Measurements from ENCODE around the gene HOXD1.

The HOXD1 gene

GRCh38 chr2:176158186-176158591 lies 30.3 kb upstream of the HOXD1 start:
- H3K4me3 ChIP-seq (ENCODE audit: low read depth in 1 of 2, low read length in 2 of 2) = no peak overlapping the region
- no peak overlapping the region for H3K4me2 ChIP-seq (ENCODE audit: insufficient read depth, low read length)
- H3K27ac ChIP-seq (ENCODE audit: low read length) = no peak overlapping the region
- TF ChIP-seq, protein P1, sequence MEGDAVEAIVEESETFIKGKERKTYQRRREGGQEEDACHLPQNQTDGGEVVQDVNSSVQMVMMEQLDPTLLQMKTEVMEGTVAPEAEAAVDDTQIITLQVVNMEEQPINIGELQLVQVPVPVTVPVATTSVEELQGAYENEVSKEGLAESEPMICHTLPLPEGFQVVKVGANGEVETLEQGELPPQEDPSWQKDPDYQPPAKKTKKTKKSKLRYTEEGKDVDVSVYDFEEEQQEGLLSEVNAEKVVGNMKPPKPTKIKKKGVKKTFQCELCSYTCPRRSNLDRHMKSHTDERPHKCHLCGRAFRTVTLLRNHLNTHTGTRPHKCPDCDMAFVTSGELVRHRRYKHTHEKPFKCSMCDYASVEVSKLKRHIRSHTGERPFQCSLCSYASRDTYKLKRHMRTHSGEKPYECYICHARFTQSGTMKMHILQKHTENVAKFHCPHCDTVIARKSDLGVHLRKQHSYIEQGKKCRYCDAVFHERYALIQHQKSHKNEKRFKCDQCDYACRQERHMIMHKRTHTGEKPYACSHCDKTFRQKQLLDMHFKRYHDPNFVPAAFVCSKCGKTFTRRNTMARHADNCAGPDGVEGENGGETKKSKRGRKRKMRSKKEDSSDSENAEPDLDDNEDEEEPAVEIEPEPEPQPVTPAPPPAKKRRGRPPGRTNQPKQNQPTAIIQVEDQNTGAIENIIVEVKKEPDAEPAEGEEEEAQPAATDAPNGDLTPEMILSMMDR (IDR thresholded peaks at IDR 0.05; ENCODE audit: borderline replicate concordance, extremely low read depth, low read length, poor library complexity, severe bottlenecking) = no peak
- no peak for TF ChIP-seq EZH2 (IDR thresholded peaks at IDR 0.05; ENCODE audit: borderline replicate concordance, low read depth, low read length, severe bottlenecking)
- H2AFZ ChIP-seq (ENCODE audit: low read depth, low read length) = no peak overlapping the region
- H4K20me1 ChIP-seq (ENCODE audit: insufficient read depth, low read length) = no peaks in the 10 kb centered on the region
- ATAC-seq (ENCODE audit: insufficient read depth, low read depth) = no peak
- no peaks in the 10 kb centered on the region for H3K36me3 ChIP-seq (ENCODE audit: insufficient read depth, low read length)
- no peak for DNase-seq
- H3K79me2 ChIP-seq (ENCODE audit: insufficient read depth, low read length) = no peaks in the 10 kb centered on the region
- H3K27me3 ChIP-seq (ENCODE audit: insufficient read depth, low read length, poor library complexity) = peaks cover 4% of the 10 kb centered on the region
- H3K4me1 ChIP-seq (ENCODE audit: insufficient read depth, low read length) = no peaks in the 10 kb centered on the region
- H3K9ac ChIP-seq (ENCODE audit: low read depth, low read length) = no peak overlapping the region
- no peaks in the 10 kb centered on the region for H3K9me3 ChIP-seq (ENCODE audit: insufficient read depth, low read length, severe bottlenecking)

DNA sequence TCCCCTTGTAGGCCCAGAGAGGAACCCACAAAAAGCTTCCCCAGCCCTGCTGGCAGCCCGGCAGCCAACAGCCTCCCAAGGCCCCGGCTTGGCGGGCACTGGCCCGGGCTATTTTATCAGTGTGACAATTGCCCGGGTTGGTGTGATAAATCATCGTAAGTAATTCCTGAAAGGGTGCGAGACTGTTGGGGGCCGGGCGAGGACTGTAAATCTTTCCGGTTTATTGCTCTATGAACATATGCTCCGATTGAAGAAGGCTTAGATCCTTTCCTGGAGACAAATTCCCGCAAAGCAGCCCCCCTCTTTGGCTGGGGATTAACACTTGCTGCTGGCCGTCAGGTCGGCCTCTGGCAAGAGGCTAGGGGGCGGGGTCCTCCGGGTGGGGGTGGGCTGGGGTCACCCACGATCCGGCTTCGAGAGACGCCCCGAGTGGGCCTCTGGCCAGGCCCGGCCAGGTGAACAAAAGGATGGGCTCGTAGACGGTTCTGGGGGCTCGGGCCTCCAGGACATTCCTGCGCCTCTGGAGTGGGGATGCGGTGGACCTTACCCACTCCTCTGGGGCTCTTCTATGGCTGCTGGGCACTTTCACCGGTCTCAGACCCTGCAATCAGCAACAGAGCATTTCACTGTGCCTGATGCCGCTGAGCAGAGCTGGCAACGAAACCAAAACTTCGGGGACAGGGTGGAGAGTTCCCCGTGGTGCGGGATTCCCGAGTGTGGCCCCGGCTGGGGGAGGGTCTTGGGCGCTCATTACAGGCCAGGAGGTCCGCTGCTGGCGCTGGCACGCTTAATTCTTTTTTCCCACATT lies 29.4 kb upstream of the HOXD1 start:
- H3K9ac ChIP-seq (ENCODE audit: low read depth, low read length) = no peak overlapping the region
- no peak overlapping the region for H3K4me2 ChIP-seq (ENCODE audit: insufficient read depth, low read length)
- no peaks in the 10 kb centered on the region for H4K20me1 ChIP-seq (ENCODE audit: insufficient read depth, low read length)
- H3K27me3 ChIP-seq (ENCODE audit: insufficient read depth, low read length, poor library complexity) = peaks cover 4% of the 10 kb centered on the region
- no peak for DNase-seq
- no peak for TF ChIP-seq EZH2 (IDR thresholded peaks at IDR 0.05; ENCODE audit: borderline replicate concordance, low read depth, low read length, severe bottlenecking)
- TF ChIP-seq, protein P1 (IDR thresholded peaks at IDR 0.05; ENCODE audit: borderline replicate concordance, extremely low read depth, low read length, poor library complexity, severe bottlenecking) = no peak
- H3K4me3 ChIP-seq (ENCODE audit: low read depth in 1 of 2, low read length in 2 of 2) = no peak overlapping the region
- H3K9me3 ChIP-seq (ENCODE audit: insufficient read depth, low read length, severe bottlenecking) = no peaks in the 10 kb centered on the region
- H3K27ac ChIP-seq (ENCODE audit: low read length) = no peak overlapping the region
- no peak for ATAC-seq (ENCODE audit: insufficient read depth, low read depth)
- H2AFZ ChIP-seq (ENCODE audit: low read depth, low read length) = no peak overlapping the region
- no peaks in the 10 kb centered on the region for H3K79me2 ChIP-seq (ENCODE audit: insufficient read depth, low read length)
- H3K36me3 ChIP-seq (ENCODE audit: insufficient read depth, low read length) = no peaks in the 10 kb centered on the region
- no peaks in the 10 kb centered on the region for H3K4me1 ChIP-seq (ENCODE audit: insufficient read depth, low read length)

DNA sequence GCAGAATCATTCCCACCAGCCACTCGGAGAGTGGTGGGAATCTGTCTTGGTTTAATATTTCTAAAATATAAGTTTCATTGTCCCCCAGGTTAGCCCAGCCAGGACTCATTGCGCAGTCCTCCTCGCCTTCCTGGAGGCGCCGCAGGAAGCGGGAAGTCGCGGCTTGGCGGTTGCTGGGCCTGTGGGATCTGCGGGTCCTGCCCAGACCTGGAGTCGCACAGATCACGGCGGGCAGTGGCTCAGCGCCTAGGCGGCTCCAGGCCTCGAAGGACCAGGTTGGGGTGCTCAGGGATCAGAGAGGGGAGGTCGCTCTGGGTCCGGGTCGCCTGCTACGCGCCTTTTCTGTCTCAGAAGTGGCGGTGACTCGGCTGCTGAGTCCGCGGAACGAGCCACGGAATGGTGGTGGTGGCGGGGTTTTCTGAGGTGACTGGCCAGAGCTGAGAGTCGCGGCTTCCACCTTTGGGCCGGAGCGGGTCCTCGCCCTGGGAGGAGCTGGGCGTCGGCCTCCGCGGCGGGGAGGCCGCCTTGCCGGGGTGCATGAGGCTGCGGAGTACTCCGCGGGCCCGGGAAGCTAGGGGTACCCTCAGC lies 28.7 kb upstream of the HOXD1 start:
- Histone ChIP-seq H3K27ac (ENCODE audit: low read length) (no peak overlapping the region), H3K9ac (ENCODE audit: low read depth, low read length) (no peak overlapping the region), H4K20me1 (ENCODE audit: insufficient read depth, low read length) (no peaks in the 10 kb centered on the region), H3K9me3 (ENCODE audit: insufficient read depth, low read length, severe bottlenecking) (no peaks in the 10 kb centered on the region), H3K36me3 (ENCODE audit: insufficient read depth, low read length) (no peaks in the 10 kb centered on the region), H2AFZ (ENCODE audit: low read depth, low read length) (no peak overlapping the region), H3K4me3 (ENCODE audit: low read depth in 1 of 2, low read length in 2 of 2) (no peak overlapping the region), H3K4me2 (ENCODE audit: insufficient read depth, low read length) (no peak overlapping the region), H3K79me2 (ENCODE audit: insufficient read depth, low read length) (no peaks in the 10 kb centered on the region), H3K4me1 (ENCODE audit: insufficient read depth, low read length) (no peaks in the 10 kb centered on the region), H3K27me3 (ENCODE audit: insufficient read depth, low read length, poor library complexity) (peaks cover 4% of the 10 kb centered on the region)
- DNase-seq = no peak
- ATAC-seq (ENCODE audit: insufficient read depth, low read depth) = no peak
- TF ChIP-seq, protein P1 (IDR thresholded peaks at IDR 0.05; ENCODE audit: borderline replicate concordance, extremely low read depth, low read length, poor library complexity, severe bottlenecking) = no peak
- TF ChIP-seq EZH2 (IDR thresholded peaks at IDR 0.05; ENCODE audit: borderline replicate concordance, low read depth, low read length, severe bottlenecking) = no peak

All from DND-41 (cell line).